ENCODE data around the gene SPEF2. TPM values are rescaled to one million over a fixed set of nuclear protein-coding genes. Genes with fewer than 3 reads are reported as not detected.

Gene SPEF2
- total RNA-seq, 1 experiment from 2014 or later, result 8.0 TPM

GRCh38 chr5:35675392-35675791 is 57.7 kb downstream of the SPEF2 start:
- intact Hi-C loops (cut with micrococcal nuclease; ENCODE audit: unreplicated experiment), result no loop called here
- no TSS peak for BruUV-seq (replicated peaks)
- CTCF ChIA-PET, result no interaction called here

GRCh38 chr5:35677878-35678277 is 60.2 kb downstream of the SPEF2 start:
- Mint-ChIP-seq H3K27me3 (ENCODE audit: unreplicated experiment) (no peaks in the 10 kb centered on the region), H3K4me1 (ENCODE audit: low read depth, unreplicated experiment) (no peaks in the 10 kb centered on the region), H3K27ac (ENCODE audit: unreplicated experiment) (no peak overlapping the region), H3K9me3 (ENCODE audit: low read depth, unreplicated experiment) (no peaks in the 10 kb centered on the region), H3K36me3 (ENCODE audit: insufficient read depth, unreplicated experiment) (no peaks in the 10 kb centered on the region), H3K4me3 (ENCODE audit: low read depth, unreplicated experiment) (no peak overlapping the region)
- DNase-seq, result no peak
- CTCF ChIA-PET, result no interaction called here
- intact Hi-C loops (cut with micrococcal nuclease; ENCODE audit: unreplicated experiment), result no loop called here
- no TSS peak for BruUV-seq (replicated peaks)
- TF ChIP-seq, protein P1, sequence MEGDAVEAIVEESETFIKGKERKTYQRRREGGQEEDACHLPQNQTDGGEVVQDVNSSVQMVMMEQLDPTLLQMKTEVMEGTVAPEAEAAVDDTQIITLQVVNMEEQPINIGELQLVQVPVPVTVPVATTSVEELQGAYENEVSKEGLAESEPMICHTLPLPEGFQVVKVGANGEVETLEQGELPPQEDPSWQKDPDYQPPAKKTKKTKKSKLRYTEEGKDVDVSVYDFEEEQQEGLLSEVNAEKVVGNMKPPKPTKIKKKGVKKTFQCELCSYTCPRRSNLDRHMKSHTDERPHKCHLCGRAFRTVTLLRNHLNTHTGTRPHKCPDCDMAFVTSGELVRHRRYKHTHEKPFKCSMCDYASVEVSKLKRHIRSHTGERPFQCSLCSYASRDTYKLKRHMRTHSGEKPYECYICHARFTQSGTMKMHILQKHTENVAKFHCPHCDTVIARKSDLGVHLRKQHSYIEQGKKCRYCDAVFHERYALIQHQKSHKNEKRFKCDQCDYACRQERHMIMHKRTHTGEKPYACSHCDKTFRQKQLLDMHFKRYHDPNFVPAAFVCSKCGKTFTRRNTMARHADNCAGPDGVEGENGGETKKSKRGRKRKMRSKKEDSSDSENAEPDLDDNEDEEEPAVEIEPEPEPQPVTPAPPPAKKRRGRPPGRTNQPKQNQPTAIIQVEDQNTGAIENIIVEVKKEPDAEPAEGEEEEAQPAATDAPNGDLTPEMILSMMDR (IDR thresholded peaks at IDR 0.05; ENCODE audit: unreplicated experiment), result no peak

More at GRCh38 chr5:35675392-35675791, 57.7 kb downstream of the SPEF2 start:
- Mint-ChIP-seq H3K4me3 (ENCODE audit: low read depth, unreplicated experiment) (no peak overlapping the region), H3K4me1 (ENCODE audit: low read depth, unreplicated experiment) (no peaks in the 10 kb centered on the region), H3K9me3 (ENCODE audit: low read depth, unreplicated experiment) (no peaks in the 10 kb centered on the region), H3K36me3 (ENCODE audit: insufficient read depth, unreplicated experiment) (no peaks in the 10 kb centered on the region), H3K27ac (ENCODE audit: unreplicated experiment) (no peak overlapping the region), H3K27me3 (ENCODE audit: unreplicated experiment) (no peaks in the 10 kb centered on the region)
- TF ChIP-seq, protein P1 (IDR thresholded peaks at IDR 0.05; ENCODE audit: unreplicated experiment), result no peak
- no peak for DNase-seq

GRCh38 chr5:35678661-35679060 is 61.0 kb downstream of the SPEF2 start:
- CTCF ChIA-PET, result no interaction called here

GRCh38 chr5:35679357-35679756 is 61.7 kb downstream of the SPEF2 start:
- CTCF ChIA-PET, result no interaction called here
- Mint-ChIP-seq H3K27ac (ENCODE audit: unreplicated experiment) (no peak overlapping the region), H3K36me3 (ENCODE audit: insufficient read depth, unreplicated experiment) (no peaks in the 10 kb centered on the region), H3K4me1 (ENCODE audit: low read depth, unreplicated experiment) (no peaks in the 10 kb centered on the region), H3K4me3 (ENCODE audit: low read depth, unreplicated experiment) (no peak overlapping the region), H3K9me3 (ENCODE audit: low read depth, unreplicated experiment) (no peaks in the 10 kb centered on the region), H3K27me3 (ENCODE audit: unreplicated experiment) (no peaks in the 10 kb centered on the region)
- no peak for DNase-seq
- intact Hi-C loops (cut with micrococcal nuclease; ENCODE audit: unreplicated experiment), result no loop called here
- no TSS peak for BruUV-seq (replicated peaks)
- TF ChIP-seq, protein P1 (IDR thresholded peaks at IDR 0.05; ENCODE audit: unreplicated experiment), result no peak

More at GRCh38 chr5:35678661-35679060, 61.0 kb downstream of the SPEF2 start:
- Mint-ChIP-seq H3K4me1 (ENCODE audit: low read depth, unreplicated experiment) (no peaks in the 10 kb centered on the region), H3K4me3 (ENCODE audit: low read depth, unreplicated experiment) (no peak overlapping the region), H3K36me3 (ENCODE audit: insufficient read depth, unreplicated experiment) (no peaks in the 10 kb centered on the region), H3K27me3 (ENCODE audit: unreplicated experiment) (no peaks in the 10 kb centered on the region), H3K27ac (ENCODE audit: unreplicated experiment) (no peak overlapping the region), H3K9me3 (ENCODE audit: low read depth, unreplicated experiment) (no peaks in the 10 kb centered on the region)
- no peak for DNase-seq
- intact Hi-C loops (cut with micrococcal nuclease; ENCODE audit: unreplicated experiment), result no loop called here
- TF ChIP-seq, protein P1 (IDR thresholded peaks at IDR 0.05; ENCODE audit: unreplicated experiment), result no peak
- BruUV-seq (replicated peaks), result no TSS peak

Data from Calu3 (cell line).